ENCODE measurements around the gene TRAK2. TPM values are rescaled to one million over a fixed set of nuclear protein-coding genes. Genes with fewer than 3 reads are reported as not detected.
"Not testable (repeated sequence)": the region's sequence is repeated elsewhere in the genome, so short reads cannot be mapped to it uniquely, and the experiment has no call there.

TRAK2 gene
- total RNA-seq, 1 donor from 2014 or later, result 38.9 TPM

DNA sequence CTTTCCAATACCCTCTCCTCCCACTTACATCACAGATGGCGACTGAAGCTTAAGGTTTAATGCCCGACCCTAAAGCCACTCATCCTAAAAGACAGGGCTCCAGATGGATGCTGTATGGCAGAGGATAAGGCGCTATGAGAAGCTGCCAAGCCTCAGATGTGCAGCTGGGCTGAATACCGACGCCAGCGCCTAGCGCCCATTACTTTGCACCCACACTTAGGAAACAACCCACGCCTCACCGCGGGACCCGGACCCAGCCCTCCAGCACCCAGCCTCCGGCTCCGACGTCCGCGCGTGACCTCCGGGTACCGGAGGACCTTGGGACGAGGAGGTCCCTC, 335 bp downstream of the TRAK2 start:
- intact Hi-C loops (cut with micrococcal nuclease), result loop anchor here (1.0 to 2.0 kb wide), 13 partner anchors 19 to 925 kb away; partner anchors contain the start of genes CASP10, FZD7, NIF3L1 and NOP58

- intact Hi-C loops (cut with micrococcal nuclease), result loop anchor here (1.0 kb wide), 1 partner anchor 212 kb away; no protein-coding TSS in a partner anchor
Measured at GRCh38 chr2:201448701-201449100, 2.6 kb downstream of the TRAK2 start.

DNA sequence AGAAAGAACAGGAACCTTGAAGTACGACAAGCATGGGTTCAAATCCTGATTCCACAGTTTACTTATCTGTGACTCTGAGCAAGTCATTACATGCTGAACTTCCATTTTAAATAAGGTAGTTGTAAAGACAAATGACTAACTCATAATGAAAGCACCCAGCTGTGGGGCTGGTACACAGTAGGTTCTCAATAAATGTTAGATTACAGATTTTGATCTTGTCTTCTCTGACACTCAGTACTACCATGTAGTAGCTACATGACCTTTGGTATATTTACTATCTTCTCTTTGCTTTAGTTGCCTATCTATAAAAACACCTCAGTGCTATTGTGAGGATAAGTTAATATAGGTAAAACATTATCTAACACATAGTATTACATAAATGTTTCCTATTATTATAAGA, 3.2 kb downstream of the TRAK2 start:
- intact Hi-C loops (cut with micrococcal nuclease), result loop anchor here (1.0 kb wide), 1 partner anchor 212 kb away; no protein-coding TSS in a partner anchor

DNA sequence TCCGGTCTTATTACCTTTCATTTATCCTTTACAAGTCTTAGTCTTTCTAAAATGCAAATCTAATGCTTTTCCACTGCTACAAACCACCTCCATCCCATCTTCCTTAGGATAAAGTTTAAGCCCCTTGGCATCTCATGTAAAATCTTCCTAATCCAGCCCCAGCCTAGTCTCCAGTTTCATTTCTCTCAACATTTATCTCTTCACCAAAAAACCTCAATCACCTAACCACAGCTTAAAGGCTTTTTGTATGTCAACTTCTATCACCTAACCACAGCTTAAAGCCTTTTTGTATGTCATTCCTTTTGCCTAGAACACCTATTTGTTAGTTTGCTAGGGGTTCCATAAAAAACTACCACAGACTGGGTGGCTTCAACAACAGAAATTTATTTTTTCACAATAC, 4.2 kb downstream of the TRAK2 start:
- intact Hi-C loops (cut with micrococcal nuclease), result loop anchor here (1.0 to 2.0 kb wide), 2 partner anchors 14 to 214 kb away; no protein-coding TSS in a partner anchor

DNA sequence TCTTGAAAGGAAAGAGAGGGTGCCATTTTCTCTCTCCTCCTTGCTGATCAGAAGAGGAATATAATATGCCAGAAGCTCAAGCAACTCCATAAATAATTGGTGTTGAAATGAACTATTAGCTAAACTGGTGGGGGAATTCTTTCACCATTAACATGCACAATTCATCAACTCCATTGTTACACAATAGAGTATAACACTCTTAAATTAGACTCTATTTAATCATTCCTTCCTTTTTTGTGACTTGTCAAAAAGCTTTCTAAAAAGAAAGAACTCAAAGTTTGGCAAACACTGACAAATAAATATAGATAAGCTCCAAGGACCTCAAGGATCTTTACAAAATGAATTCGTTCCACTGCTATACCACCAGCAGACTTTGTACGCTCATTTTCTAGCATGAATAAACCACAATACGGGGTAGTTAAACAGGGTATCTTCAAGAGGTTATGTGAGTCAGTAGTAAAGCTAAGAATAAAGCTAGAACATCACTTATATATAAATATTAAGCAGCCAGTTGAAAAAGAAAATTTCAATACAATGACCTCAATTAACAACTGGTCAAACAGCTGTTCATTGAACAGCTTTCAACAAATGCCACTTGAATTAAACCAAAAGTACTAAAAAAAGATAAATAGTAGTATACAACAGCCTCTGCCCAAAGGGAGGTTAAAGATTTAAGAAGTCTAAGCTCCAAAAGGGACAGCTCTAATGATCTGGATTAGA, 6.4 kb downstream of the TRAK2 start:
- intact Hi-C loops (cut with micrococcal nuclease), result no loop called here

GRCh38 chr2:201441409-201441808, 9.8 kb downstream of the TRAK2 start:
- intact Hi-C loops (cut with micrococcal nuclease), result no loop called here

GRCh38 chr2:201440182-201440581, 11.1 kb downstream of the TRAK2 start:
- intact Hi-C loops (cut with micrococcal nuclease), result no loop called here

GRCh38 chr2:201439336-201439922, 11.8 kb downstream of the TRAK2 start:
- intact Hi-C loops (cut with micrococcal nuclease), result not testable (repeated sequence)

- intact Hi-C loops (cut with micrococcal nuclease), result no loop called here
Measured at GRCh38 chr2:201436141-201436540, 15.1 kb downstream of the TRAK2 start.

- intact Hi-C loops (cut with micrococcal nuclease), result loop anchor here (2.0 to 5.0 kb wide), 3 partner anchors 13 to 176 kb away; no protein-coding TSS in a partner anchor
Measured at GRCh38 chr2:201433394-201433995, 17.8 kb downstream of the TRAK2 start.

DNA sequence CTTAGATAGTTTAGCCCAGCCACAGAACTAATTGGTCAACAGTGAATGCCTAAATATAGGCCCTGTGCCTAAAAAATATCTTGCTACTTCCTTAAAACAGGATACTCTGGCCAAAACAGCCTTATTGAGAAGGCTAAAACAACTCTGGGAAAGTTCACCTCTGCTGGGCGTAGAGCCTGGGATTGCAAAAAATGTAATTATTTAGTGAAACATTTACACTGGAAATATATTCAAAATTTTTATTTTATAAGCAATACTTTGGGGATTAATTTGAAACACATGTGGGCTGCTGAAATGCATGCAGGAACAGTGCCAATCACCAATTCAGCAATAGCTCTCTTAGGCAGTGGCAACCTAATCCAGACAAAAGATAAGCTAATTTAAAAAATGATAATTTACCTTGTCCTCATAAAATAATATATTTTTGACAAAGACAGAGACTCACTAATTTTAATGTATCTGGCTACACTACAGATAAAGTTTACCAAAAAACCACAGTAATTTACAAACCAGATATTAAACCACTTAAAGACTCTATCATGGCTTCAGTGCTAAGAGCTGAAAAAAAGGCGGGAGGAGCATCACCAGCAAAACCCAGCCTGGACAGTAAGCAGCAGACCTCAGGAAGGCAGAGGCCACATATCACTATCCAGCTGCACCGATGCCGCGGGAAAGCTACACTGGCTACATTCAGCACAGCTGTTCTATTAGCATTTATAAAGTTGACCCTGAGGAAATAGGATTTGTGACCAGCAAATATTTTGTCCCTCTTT, 18.5 kb downstream of the TRAK2 start:
- intact Hi-C loops (cut with micrococcal nuclease), result loop anchor here (1.0 to 5.0 kb wide), 4 partner anchors 14 to 176 kb away; partner anchors contain the start of genes STRADB and TRAK2

GRCh38 chr2:201432038-201432620, 19.1 kb downstream of the TRAK2 start:
- intact Hi-C loops (cut with micrococcal nuclease), result loop anchor here (1.0 to 5.0 kb wide), 4 partner anchors 15 to 175 kb away; partner anchors contain the start of genes STRADB and TRAK2

DNA sequence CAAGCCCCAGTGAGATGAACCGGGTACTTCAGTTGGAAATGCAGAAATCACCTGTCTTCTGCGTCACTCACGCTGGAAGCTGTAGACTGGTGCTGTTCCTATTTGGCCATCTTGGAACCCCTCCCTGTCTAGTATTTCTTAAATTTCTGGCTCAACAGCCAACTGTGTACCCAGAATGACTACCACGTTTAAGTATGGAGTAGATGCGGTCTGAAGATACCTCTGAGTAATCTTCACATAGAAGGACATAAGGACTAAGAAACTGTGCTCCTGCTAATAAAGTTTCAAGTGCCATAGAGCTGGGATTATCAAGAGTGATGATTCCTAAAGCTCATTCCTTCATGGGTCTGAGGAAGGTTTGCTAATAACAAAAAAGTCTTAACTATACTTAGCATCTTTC, 20.4 kb downstream of the TRAK2 start:
- intact Hi-C loops (cut with micrococcal nuclease), result loop anchor here (5.0 kb wide), 1 partner anchor 174 kb away; no protein-coding TSS in a partner anchor

- intact Hi-C loops (cut with micrococcal nuclease), result loop anchor here (5.0 kb wide), 1 partner anchor 173 kb away; no protein-coding TSS in a partner anchor
Measured at GRCh38 chr2:201430322-201430721, 20.9 kb downstream of the TRAK2 start.

DNA sequence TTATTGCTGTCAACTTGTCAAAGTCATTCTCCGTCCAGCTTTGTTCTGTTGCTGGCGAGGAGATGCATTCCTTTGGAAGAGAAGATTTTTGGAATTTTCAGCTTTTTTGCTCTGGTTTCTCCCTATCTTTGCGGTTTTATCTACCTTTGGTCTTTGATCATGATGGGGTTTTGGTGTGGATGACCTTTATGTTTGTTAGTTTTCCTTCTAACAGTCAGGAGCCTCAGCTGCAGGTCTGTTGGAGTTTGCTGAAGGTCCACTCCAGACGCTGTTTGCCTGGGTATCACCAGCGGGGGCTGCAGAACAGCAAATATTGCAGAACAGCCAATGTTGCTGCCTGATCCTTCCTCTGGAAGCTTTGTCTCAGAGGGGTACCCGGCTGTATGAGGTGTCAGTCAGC, 21.4 kb downstream of the TRAK2 start:
- intact Hi-C loops (cut with micrococcal nuclease), result loop anchor here (5.0 kb wide), 1 partner anchor 173 kb away; no protein-coding TSS in a partner anchor

DNA sequence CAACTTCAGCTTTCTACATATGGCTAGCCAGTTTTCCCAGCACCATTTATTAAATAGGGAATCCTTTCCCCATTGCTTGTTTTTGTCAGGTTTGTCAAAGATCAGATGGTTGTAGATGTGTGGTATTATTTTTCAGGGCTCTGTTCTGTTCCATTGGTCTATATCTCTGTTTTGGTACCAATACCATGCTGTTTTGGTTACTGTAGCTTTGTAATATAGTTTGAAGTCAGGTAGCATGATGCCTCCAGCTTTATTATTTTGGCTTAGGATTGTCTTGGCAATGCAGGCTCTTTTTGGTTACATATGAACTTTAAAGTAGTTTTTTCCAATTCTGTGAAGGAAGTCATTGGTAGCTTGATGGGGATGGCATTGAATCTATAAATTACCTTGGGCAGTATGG, 22.9 kb downstream of the TRAK2 start:
- intact Hi-C loops (cut with micrococcal nuclease), result not testable (repeated sequence)

DNA sequence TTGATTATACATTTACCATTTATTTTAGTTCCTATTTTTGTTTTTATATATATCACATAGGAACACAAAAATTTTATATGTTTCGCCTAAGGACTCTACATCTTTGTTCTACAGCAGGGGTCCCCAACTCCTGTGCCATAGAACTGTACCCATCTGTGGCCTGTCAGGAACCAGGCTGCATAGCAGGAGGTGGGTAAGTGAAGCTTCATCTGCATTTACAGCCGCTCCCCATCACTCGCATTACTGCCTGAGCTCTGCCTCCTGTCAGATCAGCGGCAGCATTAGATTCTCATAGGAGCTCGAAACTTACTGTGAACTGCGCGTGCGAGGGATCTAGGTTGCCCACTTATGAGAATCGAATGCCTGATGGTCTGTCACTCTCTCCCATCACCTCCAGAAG, 25.3 kb downstream of the TRAK2 start:
- intact Hi-C loops (cut with micrococcal nuclease), result no loop called here

- intact Hi-C loops (cut with micrococcal nuclease), result no loop called here
Measured at GRCh38 chr2:201420442-201421113, 30.7 kb downstream of the TRAK2 start.

DNA sequence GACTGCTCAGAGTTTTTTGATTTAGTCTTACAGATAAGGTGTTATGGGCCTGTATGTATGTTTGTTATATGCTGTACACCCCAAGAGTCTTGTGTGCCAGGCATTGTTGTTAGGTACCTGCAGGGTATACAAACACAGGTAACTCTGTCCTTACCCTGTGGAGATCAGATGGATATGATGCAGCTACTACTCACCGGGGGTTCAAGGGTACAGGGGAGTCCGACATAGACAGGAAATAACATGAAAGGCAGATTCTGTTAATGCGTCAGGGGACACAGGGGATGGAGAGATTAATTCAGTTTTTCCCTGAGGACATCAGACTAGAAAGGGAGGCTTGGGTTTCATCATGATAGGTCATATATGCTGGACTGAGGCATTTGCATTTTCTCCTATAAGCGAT, 31.3 kb downstream of the TRAK2 start:
- intact Hi-C loops (cut with micrococcal nuclease), result loop anchor here (5.0 kb wide), 1 partner anchor 163 kb away; no protein-coding TSS in a partner anchor

- intact Hi-C loops (cut with micrococcal nuclease), result loop anchor here (5.0 kb wide), 1 partner anchor 162 kb away; no protein-coding TSS in a partner anchor
Measured at GRCh38 chr2:201419057-201419635, 32.1 kb downstream of the TRAK2 start.
